Regular cardiac myocyte (primary cell): Measurements from ENCODE around the gene TWIST2. TPM values are rescaled to one million over a fixed set of nuclear protein-coding genes. Genes with fewer than 3 reads are reported as not detected.

Experiments used
- total RNA-seq: library from RNA; depleted of rRNA; stranded (reverse); fragments of >200 nt; gene quantifications from 2 replicates; pipeline ENCODE4 v1.2.3, GENCODE V29; 2014

TWIST2 gene
- 13.4 and 19.4 TPM in 2 replicates for total RNA-seq

DNA sequence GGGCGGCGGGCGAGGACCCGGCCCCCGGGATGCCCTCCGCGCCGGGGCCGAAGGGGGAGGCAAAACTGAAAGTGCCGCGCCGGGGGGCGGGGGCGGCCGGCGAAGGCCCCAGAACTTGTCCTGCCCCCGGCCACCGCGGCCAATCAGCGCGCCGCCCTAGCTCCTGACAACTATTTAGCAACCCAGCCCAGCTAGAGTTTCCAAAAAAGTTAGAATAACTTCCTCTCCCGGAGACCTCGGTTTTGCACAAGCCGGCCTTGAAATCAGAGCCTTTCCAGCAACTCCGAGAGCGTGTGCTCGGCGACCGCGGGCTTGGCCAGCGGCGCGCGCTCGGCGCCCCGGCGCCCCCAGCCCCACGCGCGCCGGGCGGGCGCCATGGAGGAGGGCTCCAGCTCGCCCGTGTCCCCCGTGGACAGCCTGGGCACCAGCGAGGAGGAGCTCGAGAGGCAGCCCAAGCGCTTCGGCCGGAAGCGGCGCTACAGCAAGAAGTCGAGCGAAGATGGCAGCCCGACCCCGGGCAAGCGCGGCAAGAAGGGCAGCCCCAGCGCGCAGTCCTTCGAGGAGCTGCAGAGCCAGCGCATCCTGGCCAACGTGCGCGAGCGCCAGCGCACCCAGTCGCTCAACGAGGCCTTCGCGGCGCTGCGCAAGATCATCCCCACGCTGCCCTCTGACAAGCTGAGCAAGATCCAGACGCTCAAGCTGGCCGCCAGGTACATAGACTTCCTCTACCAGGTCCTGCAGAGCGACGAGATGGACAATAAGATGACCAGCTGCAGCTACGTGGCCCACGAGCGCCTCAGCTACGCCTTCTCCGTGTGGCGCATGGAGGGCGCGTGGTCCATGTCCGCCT, at the start of gene TWIST2:
Gene TWIST2, plus strand, starts transcription at position 245 of the 850 bp plus-strand sequence. Its CDS starts 131 bp downstream, at position 376.

